Bone marrow (tissue), 2 donors: Measurements from ENCODE around the gene KRR1.
"Not testable (repeated sequence)": the region's sequence is repeated elsewhere in the genome, so short reads cannot be mapped to it uniquely, and the experiment has no call there.

Source experiments
- DNase-seq, 2 donors: peaks; one replicate each; lab custom pipeline; 2025; lab: John Stamatoyannopoulos, UW

Gene KRR1

DNA sequence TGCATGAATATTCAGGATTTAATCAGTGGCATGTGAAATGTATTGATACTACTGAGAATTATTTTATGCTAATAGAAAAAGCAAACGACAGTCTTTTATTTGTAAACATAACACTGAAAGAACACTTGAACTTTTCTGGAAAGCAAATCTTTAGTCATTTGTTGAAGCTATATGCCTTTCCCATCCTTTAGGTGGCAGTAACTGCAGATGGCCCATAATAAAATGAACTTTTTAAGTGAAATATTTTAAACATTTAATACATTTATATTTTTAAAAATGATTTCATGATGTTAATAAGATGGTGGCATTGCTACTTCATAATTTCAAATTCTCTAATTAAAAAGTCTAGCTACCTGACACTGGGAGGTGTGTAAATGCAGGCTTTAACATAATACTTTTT, 13.9 kb upstream of the KRR1 start:
- DNase-seq = no peak

- not testable (repeated sequence) for DNase-seq
Measured at GRCh38 chr12:75522124-75522523, 10.7 kb upstream of the KRR1 start.

- not testable (repeated sequence) for DNase-seq
Measured at GRCh38 chr12:75521224-75521623, 9.8 kb upstream of the KRR1 start.

GRCh38 chr12:75509621-75510020, 1.8 kb downstream of the KRR1 start:
- no peak for DNase-seq

DNA sequence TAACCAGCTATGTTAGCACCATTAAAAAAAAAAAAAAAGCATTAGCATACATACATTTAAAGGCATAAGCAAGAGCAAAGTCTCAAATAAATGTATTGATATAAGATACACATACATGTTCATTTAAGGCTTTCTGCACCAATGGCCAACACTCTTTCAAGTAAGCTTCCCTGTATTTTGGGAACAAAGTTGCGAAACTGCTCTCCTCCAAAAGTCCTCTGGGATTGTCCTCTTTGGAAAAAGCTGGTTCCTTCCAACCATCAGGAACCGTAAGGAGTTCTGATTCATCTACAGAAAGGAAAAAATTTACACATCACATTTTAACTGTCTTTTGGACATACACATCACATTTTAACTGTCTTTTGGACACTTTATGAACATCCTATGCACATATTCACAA, 3.2 kb downstream of the KRR1 start:
- no peak for DNase-seq

GRCh38 chr12:75507086-75507485, 4.3 kb downstream of the KRR1 start:
- no peak for DNase-seq

GRCh38 chr12:75505706-75506312, 5.6 kb downstream of the KRR1 start:
- DNase-seq = peak in 1 of 2 donors; percentile 34

GRCh38 chr12:75503866-75504265, 7.5 kb downstream of the KRR1 start:
- DNase-seq = no peak

- no peak for DNase-seq
Measured at GRCh38 chr12:75503459-75503858, 8.0 kb downstream of the KRR1 start.

GRCh38 chr12:75491169-75491568, 20.2 kb downstream of the KRR1 start:
- DNase-seq = no peak

DNA sequence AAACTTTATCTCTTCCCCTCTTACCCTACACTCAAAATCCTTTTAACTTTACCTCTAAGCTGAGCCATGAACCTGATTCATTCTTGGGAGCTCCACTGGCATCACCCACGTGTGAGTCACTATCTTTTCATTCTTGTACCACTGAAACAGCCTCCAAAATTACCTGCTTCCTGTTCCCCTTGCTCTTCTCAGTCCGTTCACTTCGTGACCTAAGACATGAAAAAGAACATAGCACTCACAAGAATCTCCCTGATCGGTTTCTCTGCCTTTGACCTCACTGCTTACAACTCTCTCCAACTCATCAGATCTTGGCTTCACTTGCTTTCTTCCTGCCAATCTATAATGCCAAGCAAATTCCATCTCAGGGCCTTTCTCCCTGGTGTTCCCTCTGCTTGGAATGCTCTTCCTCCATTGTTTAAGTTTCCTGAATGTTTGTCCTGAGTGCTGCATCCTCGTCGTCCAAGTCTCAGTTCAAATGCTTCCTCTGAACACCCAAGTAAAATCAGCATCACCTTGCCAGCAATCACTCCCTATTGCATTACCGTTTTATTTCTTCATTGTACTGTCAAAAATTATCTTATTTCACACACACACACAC, 21.7 kb downstream of the KRR1 start:
- peak in 1 of 2 donors; percentile 26 for DNase-seq

DNA sequence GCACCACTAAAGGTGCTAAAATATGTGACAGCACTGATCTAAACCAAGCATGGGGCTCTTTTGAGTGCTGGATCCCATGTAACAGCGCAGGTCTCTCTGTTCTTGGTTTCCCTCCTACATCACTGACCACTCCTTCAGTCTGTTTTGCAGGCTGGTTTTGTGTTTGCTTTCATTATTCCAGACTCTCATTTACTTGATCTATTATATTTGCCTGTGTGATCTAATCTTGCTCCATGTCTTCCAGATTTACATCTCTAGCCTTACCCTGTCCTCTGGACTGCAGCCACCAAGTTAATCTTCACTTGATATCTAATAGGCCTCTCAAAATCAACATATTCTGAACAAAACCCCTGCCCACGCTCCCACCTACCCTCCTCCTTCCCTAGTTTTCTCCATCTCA, 22.2 kb downstream of the KRR1 start:
- no peak for DNase-seq

GRCh38 chr12:75488553-75488952, 22.9 kb downstream of the KRR1 start:
- peak in 1 of 2 donors; percentile 16 for DNase-seq

DNA sequence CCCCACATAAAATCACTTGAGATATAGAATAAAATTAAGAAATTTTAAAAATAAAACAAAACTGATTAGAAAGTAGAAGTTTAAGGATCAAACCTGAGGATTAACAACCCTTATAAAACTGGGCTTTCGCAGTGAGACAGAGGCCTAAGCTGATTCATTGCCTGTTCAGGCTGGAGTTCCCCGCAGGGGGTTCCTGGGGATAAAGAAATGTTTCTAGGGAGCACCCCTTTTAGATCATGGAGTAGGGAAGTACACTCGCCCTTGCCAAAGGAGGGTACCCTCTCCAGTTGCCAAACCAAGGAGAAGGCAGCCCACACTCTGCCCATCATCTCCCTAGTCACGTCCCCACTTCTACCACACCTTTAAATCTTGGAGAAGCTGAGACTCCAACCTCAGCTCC, 24.1 kb downstream of the KRR1 start:
- DNase-seq = no peak

GRCh38 chr12:75484450-75484849, 27.0 kb downstream of the KRR1 start:
- DNase-seq = not testable (repeated sequence)

- DNase-seq = no peak
Measured at GRCh38 chr12:75483431-75483830, 28.0 kb downstream of the KRR1 start.

DNA sequence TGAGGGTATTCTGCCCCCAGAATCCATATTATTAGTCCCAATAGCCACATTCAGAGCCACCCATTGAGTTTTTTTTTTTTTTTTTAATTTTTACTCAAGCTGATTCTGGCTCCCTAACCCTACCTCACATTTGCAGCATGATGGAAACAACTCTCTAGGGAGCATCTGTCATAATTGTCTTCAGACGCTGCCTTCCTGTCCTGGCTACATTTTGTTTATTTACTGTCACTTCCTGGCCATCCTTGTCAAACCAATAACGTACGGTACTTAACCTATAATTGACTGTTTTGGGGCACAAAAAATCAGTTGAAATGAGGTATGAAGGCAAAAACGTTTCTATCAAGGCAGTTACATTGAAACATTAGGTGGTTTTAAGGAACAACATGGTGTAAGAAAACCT, 28.8 kb downstream of the KRR1 start:
- no peak for DNase-seq

DNA sequence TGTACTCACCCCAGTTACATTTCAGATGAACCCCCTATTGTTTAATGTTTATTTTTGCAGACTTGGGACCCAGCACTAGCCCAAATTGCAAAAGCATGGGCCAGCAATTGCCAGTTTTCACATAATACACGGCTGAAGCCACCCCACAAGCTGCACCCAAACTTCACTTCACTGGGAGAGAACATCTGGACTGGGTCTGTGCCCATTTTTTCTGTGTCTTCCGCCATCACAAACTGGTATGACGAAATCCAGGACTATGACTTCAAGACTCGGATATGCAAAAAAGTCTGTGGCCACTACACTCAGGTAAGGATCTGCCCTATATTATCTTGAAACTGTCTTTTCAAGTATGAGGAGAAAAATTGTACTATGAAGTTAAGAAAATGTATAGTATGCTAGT, 29.6 kb downstream of the KRR1 start:
- no peak for DNase-seq

DNA sequence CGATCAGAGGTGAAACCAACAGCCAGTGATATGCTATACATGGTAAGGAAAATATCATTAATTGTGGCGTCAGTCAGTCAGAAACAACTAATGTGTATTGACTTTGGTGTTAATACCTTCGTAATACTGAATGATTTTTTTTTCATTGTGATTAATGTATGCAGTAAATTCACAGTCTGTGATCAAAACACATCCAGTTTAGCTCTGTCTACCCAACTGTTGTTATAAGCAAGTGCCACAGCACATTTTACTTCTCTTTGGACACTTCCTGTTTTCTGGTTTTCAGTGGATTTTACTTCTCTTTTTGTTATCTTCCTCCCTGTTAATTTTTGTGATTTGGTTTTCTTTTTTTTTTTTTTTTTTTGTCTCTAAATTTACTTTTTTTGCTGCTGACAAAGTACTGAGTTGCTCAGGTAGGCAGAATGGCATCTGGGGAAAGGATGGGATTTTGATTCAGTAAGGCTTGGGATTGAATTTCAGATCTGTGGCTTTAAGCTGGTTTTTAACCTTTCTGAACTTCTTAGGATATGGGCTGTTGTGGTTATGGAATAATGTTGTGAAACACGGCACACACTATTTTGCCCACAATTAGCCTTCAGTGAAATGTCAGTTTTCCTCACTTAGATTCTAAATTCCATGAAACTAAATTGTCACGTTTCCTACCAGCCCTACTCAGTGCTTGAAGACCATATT, 30.2 kb downstream of the KRR1 start:
- DNase-seq = peak in 1 of 2 donors; percentile 59

- DNase-seq = peak; percentile 27 to 91
Measured at GRCh38 chr12:75480469-75480949, 30.9 kb downstream of the KRR1 start, which contains the start of gene GLIPR1. Gene GLIPR1, plus strand, starts transcription at chr12:75480755. Its CDS starts 126 bp downstream, at chr12:75480881.

DNA sequence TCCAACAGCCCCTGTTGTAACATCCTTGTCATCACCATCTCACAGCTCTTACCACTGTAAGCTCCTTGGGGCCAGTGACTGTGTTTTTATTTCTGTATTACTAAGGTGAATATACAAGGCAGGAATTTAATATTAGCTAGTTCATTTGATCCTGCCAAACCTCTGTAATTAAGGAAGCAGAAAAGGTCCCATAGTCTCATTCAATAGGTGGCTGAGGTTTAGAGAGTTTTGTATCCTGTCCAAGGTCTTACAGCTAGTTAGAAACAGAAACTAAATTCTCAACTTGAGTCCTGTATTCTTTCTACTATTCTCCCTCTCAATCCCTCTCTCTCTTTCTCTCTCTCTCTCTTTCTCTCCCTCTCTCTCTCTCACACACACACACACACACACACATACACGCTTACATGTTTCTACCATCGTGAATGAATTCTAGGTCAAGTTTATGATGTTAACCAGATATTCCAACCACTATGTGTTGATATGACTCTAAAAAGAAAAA, 31.4 kb downstream of the KRR1 start:
- DNase-seq = peak in 1 of 2 donors; percentile 60

DNA sequence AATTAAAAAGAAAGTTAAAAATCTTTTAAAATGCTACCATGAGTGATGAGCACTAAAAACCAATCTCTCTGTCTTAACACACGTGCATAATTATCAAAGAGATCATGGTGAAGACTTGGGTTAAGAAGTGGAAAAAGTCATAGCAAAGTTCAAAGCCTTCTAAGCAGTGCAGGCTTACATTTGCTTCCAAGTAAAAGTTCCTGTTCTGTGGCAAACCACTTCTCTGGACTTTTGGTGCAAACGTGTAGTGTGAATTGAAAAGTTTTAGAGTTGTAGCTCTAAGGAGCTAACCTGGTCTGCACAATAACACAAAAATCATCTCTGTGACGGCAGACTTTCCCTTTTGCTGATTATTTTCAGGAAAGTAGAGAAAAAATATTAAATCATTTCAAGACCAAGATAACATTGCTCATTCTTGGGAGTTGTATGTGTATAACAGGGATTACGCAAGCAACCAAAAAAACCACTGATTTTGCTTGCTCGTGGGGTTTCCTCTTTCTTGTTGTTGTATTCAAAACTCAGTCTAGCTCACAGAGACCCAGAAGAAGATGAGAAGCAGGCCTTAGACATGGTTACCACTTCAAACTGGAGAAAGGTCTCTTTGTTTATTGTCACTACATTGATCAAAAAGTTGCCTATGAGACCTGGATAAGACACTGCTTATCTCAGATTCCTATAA, 33.2 kb downstream of the KRR1 start:
- DNase-seq = peak in 1 of 2 donors; percentile 82
